GM12878 (cell line): ENCODE results near the gene SPR. TPM values are rescaled to one million over a fixed set of nuclear protein-coding genes. Genes with fewer than 3 reads are reported as not detected.
A peak's percentile ranks its signal among the peaks of the same experiment; 100 is the strongest.

Source experiments
- BRCA1 ChIP-seq: IDR thresholded peaks from 2 replicates; pipeline ENCODE4 v1.6.1; 2011; ENCODE audit warnings: low read depth, low read length, improper control_type of control experiment
- CBFB ChIP-seq: IDR thresholded peaks from 2 replicates; pipeline ENCODE4 v1.6.1; 2016; ENCODE audit warnings: antibody characterized with exemption, low read depth
- CHD1 ChIP-seq: IDR thresholded peaks from 2 replicates; pipeline ENCODE4 v1.6.1; 2012; ENCODE audit warnings: low read depth, low read length, improper control_type of control experiment
- CREB1 ChIP-seq: IDR thresholded peaks from 2 replicates; pipeline ENCODE4 v1.6.1; 2012; ENCODE audit warnings: low read depth, mild to moderate bottlenecking, inconsistent platforms
- HDAC2 ChIP-seq: fragments of 200-600 bp; sonication (generic); IDR thresholded peaks from 2 replicates; pipeline ENCODE4 v1.6.1; 2017
- KDM1A ChIP-seq: fragments of 200-600 bp; sonication (generic); IDR thresholded peaks from 2 replicates; pipeline ENCODE4 v1.6.1; 2016; ENCODE audit warnings: borderline replicate concordance
- MTA3 ChIP-seq: IDR thresholded peaks from 2 replicates; pipeline ENCODE4 v1.6.1; 2012; ENCODE audit warnings: low read length, inconsistent platforms, borderline replicate concordance
- NRF1 ChIP-seq: conservative IDR thresholded peaks from 2 replicates; pipeline ENCODE4 v1.6.1; 2011; ENCODE audit warnings: mild to moderate bottlenecking, low read depth, low read length, improper control_type of control experiment
- PAX5 ChIP-seq: IDR thresholded peaks from 2 replicates; pipeline ENCODE4 v1.6.1; 2011; ENCODE audit warnings: low read depth, low read length, borderline replicate concordance
- RAD21 ChIP-seq: IDR thresholded peaks from 2 replicates; pipeline ENCODE4 v1.6.1; 2011; ENCODE audit warnings: mild to moderate bottlenecking, low read depth, low read length, moderate library complexity; ENCODE audit not compliant: insufficient read depth
- SRF ChIP-seq, 2 experiments: IDR thresholded peaks; 2 replicates each; pipeline ENCODE4 v1.6.1; 2011; ENCODE audit warnings: low read depth in 2 of 2, low read length in 2 of 2, mild to moderate bottlenecking in 1 of 2, moderate library complexity in 1 of 2
- SUPT20H ChIP-seq: IDR thresholded peaks from 2 replicates; pipeline ENCODE4 v1.6.1; 2011; ENCODE audit warnings: low read depth, mild to moderate bottlenecking, low read length, moderate library complexity, borderline replicate concordance; ENCODE audit not compliant: control insufficient read depth
- TAF1 ChIP-seq: IDR thresholded peaks from 2 replicates; pipeline ENCODE4 v1.6.1; 2011; ENCODE audit warnings: mild to moderate bottlenecking, low read depth, low read length, borderline replicate concordance
- TARDBP ChIP-seq: IDR thresholded peaks from 2 replicates; pipeline ENCODE4 v1.6.1; 2016; ENCODE audit warnings: borderline replicate concordance
- TCF12 ChIP-seq: IDR thresholded peaks from 2 replicates; pipeline ENCODE4 v1.6.1; 2011; ENCODE audit warnings: low read depth, mild to moderate bottlenecking, low read length
- YY1 ChIP-seq: IDR thresholded peaks from 2 replicates; pipeline ENCODE4 v1.6.1; 2011; ENCODE audit warnings: low read depth, mild to moderate bottlenecking, low read length
- ZNF24 ChIP-seq: fragments of 450-650 bp; IDR thresholded peaks from 2 replicates; pipeline ENCODE4 v1.6.1; 2017; ENCODE audit warnings: antibody characterized with exemption, mild to moderate bottlenecking
- polyA plus RNA-seq, 11 experiments: library from polyadenylated mRNA; depleted of rRNA in 4 of 11; unstranded in 6 of 11; stranded (reverse) in 5 of 11; fragments of >200 nt; fragmentation: Nextera tagmentation in 4 of 11; fragmentation: Illumina TruSeq in 1 of 11; extraction: Ambion mirVana in 4 of 11; extraction: Trizol in 1 of 11; gene quantifications; 1 replicate in 1 of 11; 2 replicates in 10 of 11; pipeline versions ENCODE4 v1.2.1 to v1.2.3, GENCODE V29; 2011 to 2016; ENCODE audit warnings: inconsistent platforms in 2 of 11, missing spikeins in 2 of 11, low read depth in 1 of 11
- total RNA-seq, 4 experiments: library from RNA; depleted of rRNA in 3 of 4; stranded (reverse); fragments of >200 nt in 3 of 4; fragmentation: Illumina TruSeq in 1 of 4; extraction: Trizol in 1 of 4; gene quantifications; 2 replicates each; pipeline versions ENCODE4 v1.2.1 to v1.2.3, GENCODE V29; 2013 to 2021
- TF ChIP-seq, protein P1 (sequence below): fragments of 450-650 bp; IDR thresholded peaks from 2 replicates; pipeline ENCODE4 v1.6.1; 2017; ENCODE audit warnings: mild to moderate bottlenecking, moderate library complexity
- TF ChIP-seq, protein P2 (sequence below): fragments of 450-650 bp; IDR thresholded peaks from 2 replicates; pipeline ENCODE4 v1.6.1; 2017; ENCODE audit warnings: antibody characterized with exemption, mild to moderate bottlenecking, moderate library complexity
- TF ChIP-seq, protein P3 (sequence below): fragments of 450-650 bp; IDR thresholded peaks from 2 replicates; pipeline ENCODE4 v1.6.1; 2016; ENCODE audit warnings: mild to moderate bottlenecking
- TF ChIP-seq, protein P4 (sequence below): IDR thresholded peaks from 2 replicates; pipeline ENCODE4 v1.6.1; 2012; ENCODE audit warnings: low read depth, low read length, improper control_type of control experiment

Gene SPR
- total and polyA plus RNA-seq, 10 of the 15 experiments (the other 5 are each of a cell fraction or from before 2014, with no cell fraction given), result 0.68 to 7.8 (median 2.5) TPM

DNA sequence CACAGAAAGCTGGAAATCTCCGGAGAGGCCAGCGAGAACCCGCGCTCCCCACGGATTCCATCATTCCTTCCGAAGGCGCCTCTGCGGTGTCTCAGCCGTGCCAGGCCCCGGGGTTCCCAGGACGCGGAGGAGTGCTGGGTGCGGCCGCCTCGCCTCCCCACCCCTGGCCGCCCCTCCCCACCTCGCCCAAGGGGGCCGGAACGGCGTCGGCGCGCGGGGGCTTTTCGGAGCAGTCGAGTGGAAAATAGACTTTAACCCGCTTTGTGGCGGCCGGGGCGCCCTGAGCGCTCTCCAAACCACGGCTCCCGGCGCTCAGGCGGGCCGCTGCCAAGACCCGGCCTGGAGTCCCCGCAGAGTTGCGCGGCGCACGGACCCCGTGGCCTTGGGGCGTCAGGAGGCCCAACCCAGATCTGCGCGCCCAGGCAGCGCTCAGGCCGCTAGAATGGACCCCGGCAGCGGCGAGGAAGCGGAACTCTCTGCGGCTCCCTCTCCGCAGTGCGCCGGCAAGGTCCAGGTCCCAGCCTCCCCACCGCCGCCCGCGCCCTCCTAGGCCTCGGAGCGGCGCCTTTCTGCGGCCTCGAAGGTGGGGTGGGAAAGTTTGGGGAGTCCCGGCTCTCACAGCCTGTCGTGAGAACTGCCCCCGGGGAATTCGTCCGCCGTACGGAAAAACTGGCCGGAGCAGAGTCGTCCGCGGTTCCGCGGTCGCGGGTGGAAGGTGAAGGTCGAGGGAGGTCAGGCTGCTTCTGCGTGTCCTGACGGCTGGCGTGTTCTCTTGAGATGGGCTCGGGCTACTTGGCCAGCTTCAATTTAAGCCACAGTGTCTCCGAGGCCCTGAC lies 28.9 kb downstream of the SPR start (continued):
- TF ChIP-seq, protein P1, sequence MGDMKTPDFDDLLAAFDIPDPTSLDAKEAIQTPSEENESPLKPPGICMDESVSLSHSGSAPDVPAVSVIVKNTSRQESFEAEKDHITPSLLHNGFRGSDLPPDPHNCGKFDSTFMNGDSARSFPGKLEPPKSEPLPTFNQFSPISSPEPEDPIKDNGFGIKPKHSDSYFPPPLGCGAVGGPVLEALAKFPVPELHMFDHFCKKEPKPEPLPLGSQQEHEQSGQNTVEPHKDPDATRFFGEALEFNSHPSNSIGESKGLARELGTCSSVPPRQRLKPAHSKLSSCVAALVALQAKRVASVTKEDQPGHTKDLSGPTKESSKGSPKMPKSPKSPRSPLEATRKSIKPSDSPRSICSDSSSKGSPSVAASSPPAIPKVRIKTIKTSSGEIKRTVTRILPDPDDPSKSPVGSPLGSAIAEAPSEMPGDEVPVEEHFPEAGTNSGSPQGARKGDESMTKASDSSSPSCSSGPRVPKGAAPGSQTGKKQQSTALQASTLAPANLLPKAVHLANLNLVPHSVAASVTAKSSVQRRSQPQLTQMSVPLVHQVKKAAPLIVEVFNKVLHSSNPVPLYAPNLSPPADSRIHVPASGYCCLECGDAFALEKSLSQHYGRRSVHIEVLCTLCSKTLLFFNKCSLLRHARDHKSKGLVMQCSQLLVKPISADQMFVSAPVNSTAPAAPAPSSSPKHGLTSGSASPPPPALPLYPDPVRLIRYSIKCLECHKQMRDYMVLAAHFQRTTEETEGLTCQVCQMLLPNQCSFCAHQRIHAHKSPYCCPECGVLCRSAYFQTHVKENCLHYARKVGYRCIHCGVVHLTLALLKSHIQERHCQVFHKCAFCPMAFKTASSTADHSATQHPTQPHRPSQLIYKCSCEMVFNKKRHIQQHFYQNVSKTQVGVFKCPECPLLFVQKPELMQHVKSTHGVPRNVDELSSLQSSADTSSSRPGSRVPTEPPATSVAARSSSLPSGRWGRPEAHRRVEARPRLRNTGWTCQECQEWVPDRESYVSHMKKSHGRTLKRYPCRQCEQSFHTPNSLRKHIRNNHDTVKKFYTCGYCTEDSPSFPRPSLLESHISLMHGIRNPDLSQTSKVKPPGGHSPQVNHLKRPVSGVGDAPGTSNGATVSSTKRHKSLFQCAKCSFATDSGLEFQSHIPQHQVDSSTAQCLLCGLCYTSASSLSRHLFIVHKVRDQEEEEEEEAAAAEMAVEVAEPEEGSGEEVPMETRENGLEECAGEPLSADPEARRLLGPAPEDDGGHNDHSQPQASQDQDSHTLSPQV, result 0 out of 2 replicates have a peak, but pooled peaks have one; percentile 22
- TF ChIP-seq SUPT20H (no peak), CREB1 (no peak), NRF1 (no peak), SRF (IDR thresholded peaks at IDR 0.05; ENCODE audit: low read depth in 2 of 2, low read length in 2 of 2) (no peak), KDM1A (no peak), ZNF24 (peak; percentile 57; the same call in 1 of the 2 replicates), MTA3 (no peak), TCF12 (no peak), RAD21 (no peak), PAX5 (peak; percentile 16; the same call in 1 of the 2 replicates), TAF1 (0 out of 2 replicates have a peak, but pooled peaks have one; percentile 29), HDAC2 (no peak), CBFB (no peak; the same call in 1 of the 2 replicates), BRCA1 (no peak), TARDBP (no peak), YY1 (peak; percentile 64; the same call in 1 of the 2 replicates), CHD1 (no peak)
- TF ChIP-seq, protein P2, sequence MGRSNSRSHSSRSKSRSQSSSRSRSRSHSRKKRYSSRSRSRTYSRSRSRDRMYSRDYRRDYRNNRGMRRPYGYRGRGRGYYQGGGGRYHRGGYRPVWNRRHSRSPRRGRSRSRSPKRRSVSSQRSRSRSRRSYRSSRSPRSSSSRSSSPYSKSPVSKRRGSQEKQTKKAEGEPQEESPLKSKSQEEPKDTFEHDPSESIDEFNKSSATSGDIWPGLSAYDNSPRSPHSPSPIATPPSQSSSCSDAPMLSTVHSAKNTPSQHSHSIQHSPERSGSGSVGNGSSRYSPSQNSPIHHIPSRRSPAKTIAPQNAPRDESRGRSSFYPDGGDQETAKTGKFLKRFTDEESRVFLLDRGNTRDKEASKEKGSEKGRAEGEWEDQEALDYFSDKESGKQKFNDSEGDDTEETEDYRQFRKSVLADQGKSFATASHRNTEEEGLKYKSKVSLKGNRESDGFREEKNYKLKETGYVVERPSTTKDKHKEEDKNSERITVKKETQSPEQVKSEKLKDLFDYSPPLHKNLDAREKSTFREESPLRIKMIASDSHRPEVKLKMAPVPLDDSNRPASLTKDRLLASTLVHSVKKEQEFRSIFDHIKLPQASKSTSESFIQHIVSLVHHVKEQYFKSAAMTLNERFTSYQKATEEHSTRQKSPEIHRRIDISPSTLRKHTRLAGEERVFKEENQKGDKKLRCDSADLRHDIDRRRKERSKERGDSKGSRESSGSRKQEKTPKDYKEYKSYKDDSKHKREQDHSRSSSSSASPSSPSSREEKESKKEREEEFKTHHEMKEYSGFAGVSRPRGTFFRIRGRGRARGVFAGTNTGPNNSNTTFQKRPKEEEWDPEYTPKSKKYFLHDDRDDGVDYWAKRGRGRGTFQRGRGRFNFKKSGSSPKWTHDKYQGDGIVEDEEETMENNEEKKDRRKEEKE, result no peak
- TF ChIP-seq, protein P3, sequence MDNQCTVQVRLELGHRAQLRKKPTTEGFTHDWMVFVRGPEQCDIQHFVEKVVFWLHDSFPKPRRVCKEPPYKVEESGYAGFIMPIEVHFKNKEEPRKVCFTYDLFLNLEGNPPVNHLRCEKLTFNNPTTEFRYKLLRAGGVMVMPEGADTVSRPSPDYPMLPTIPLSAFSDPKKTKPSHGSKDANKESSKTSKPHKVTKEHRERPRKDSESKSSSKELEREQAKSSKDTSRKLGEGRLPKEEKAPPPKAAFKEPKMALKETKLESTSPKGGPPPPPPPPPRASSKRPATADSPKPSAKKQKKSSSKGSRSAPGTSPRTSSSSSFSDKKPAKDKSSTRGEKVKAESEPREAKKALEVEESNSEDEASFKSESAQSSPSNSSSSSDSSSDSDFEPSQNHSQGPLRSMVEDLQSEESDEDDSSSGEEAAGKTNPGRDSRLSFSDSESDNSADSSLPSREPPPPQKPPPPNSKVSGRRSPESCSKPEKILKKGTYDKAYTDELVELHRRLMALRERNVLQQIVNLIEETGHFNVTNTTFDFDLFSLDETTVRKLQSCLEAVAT, result no peak
- TF ChIP-seq, protein P4, sequence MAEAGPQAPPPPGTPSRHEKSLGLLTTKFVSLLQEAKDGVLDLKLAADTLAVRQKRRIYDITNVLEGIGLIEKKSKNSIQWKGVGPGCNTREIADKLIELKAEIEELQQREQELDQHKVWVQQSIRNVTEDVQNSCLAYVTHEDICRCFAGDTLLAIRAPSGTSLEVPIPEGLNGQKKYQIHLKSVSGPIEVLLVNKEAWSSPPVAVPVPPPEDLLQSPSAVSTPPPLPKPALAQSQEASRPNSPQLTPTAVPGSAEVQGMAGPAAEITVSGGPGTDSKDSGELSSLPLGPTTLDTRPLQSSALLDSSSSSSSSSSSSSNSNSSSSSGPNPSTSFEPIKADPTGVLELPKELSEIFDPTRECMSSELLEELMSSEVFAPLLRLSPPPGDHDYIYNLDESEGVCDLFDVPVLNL, result no peak
